Prostate gland (tissue), 2 donors: Measurements from ENCODE around the gene HLA-E. TPM values are rescaled to one million over a fixed set of nuclear protein-coding genes. Genes with fewer than 3 reads are reported as not detected.

Source experiments
- DNase-seq: peaks from one replicate; pipeline ENCODE4 v3.0.0-alpha.2; 2019; ENCODE audit warnings: low spot score
- H3K27ac ChIP-seq, 2 donors: fragments of 200-600 bp; sonication (generic); 2 replicates each; pipeline ENCODE4 v1.5.1; 2017 to 2019
- H3K27me3 ChIP-seq: fragments of 200-600 bp; sonication (generic); replicated peaks from 2 replicates; pipeline ENCODE4 v1.5.1; 2019; ENCODE audit not compliant: insufficient read depth
- H3K36me3 ChIP-seq, 2 donors: fragments of 200-600 bp; sonication (generic); 1 replicate in 1 of 2; 2 replicates in 1 of 2; pipeline versions ENCODE4 v1.5.1 to v1.8.1; 2017 to 2019
- H3K4me1 ChIP-seq: fragments of 200-600 bp; sonication (generic); replicated peaks from 2 replicates; pipeline ENCODE4 v1.5.1; 2019
- H3K4me3 ChIP-seq, 2 donors: fragments of 200-600 bp; sonication (generic); 2 replicates each; pipeline ENCODE4 v1.5.1; 2017 to 2019
- H3K9me3 ChIP-seq: fragments of 200-600 bp; sonication (generic); 2 replicates; pipeline ENCODE4 v1.5.1; 2017
- POLR2A ChIP-seq: fragments of 450-650 bp; IDR thresholded peaks from one replicate; pipeline ENCODE4 v1.6.1; 2016; ENCODE audit warnings: antibody characterized with exemption, mild to moderate bottlenecking
- POLR2AphosphoS5 ChIP-seq: sonication (generic); formaldehyde crosslinking; IDR thresholded peaks from one replicate; pipeline ENCODE4 v1.6.1; 2017; ENCODE audit warnings: antibody characterized with exemption
- WGBS: methylation state at CpG from one replicate; pipeline ENCODE4 v1.1.5; 2018; 5-methylcytosine and 5-hydroxymethylcytosine counted together
- intact Hi-C: fragments of 100-400 bp; cut with DNase I; formaldehyde crosslinking; loops from one replicate; pipeline ENCODE4 v1.14.2; 2022
- total RNA-seq, 2 donors: library from RNA; depleted of rRNA; stranded (reverse); fragments of >200 nt; gene quantifications; one replicate each; pipeline ENCODE4 v1.1.0, GENCODE V29; 2016
- TF ChIP-seq, protein P1 (sequence below), 4 experiments: fragments of 200-600 bp in 2 of 4; fragments of 450-650 bp in 2 of 4; sonication (generic) in 2 of 4; IDR thresholded peaks; 1 replicate in 3 of 4; 2 replicates in 1 of 4; pipeline ENCODE4 v1.5.1; 2016 to 2019; ENCODE audit warnings: antibody characterized with exemption in 4 of 4, mild to moderate bottlenecking in 2 of 4, moderate library complexity in 2 of 4

The HLA-E gene
- total RNA-seq, 2 donors from 2014 or later, result 293 to 354 TPM

GRCh38 chr6:30500421-30501355 is 11.4 kb downstream of the HLA-E start:
- no peak for TF ChIP-seq POLR2AphosphoS5
- TF ChIP-seq POLR2A, result no peak
- TF ChIP-seq, protein P1, sequence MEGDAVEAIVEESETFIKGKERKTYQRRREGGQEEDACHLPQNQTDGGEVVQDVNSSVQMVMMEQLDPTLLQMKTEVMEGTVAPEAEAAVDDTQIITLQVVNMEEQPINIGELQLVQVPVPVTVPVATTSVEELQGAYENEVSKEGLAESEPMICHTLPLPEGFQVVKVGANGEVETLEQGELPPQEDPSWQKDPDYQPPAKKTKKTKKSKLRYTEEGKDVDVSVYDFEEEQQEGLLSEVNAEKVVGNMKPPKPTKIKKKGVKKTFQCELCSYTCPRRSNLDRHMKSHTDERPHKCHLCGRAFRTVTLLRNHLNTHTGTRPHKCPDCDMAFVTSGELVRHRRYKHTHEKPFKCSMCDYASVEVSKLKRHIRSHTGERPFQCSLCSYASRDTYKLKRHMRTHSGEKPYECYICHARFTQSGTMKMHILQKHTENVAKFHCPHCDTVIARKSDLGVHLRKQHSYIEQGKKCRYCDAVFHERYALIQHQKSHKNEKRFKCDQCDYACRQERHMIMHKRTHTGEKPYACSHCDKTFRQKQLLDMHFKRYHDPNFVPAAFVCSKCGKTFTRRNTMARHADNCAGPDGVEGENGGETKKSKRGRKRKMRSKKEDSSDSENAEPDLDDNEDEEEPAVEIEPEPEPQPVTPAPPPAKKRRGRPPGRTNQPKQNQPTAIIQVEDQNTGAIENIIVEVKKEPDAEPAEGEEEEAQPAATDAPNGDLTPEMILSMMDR (IDR thresholded peaks at IDR 0.05), result no peak
- H3K4me1 ChIP-seq, result no peaks in the 10 kb centered on the region
- 59% methylated on average over 10 of the region's 10 CpGs for WGBS
- peak overlapping the region in 1 of 2 donors; percentile 14 for H3K27ac ChIP-seq
- no peaks in the 10 kb centered on the region for H3K27me3 ChIP-seq
- H3K4me3 ChIP-seq, result no peak overlapping the region
- H3K9me3 ChIP-seq, result no peaks in the 10 kb centered on the region
- DNase-seq, result no peak
- no peaks in the 10 kb centered on the region for H3K36me3 ChIP-seq
- intact Hi-C loops, result no loop called here

- intact Hi-C loops, result no loop called here
- TF ChIP-seq POLR2A, result no peak
- TF ChIP-seq POLR2AphosphoS5, result no peak
- TF ChIP-seq, protein P1 (IDR thresholded peaks at IDR 0.05), result no peak
- no peaks in the 10 kb centered on the region for H3K27me3 ChIP-seq
- H3K9me3 ChIP-seq, result no peaks in the 10 kb centered on the region
- H3K4me1 ChIP-seq, result no peaks in the 10 kb centered on the region
- H3K4me3 ChIP-seq, result no peak overlapping the region
- WGBS, result 87% methylated on average over 5 of the region's 5 CpGs
- DNase-seq, result no peak
- H3K27ac ChIP-seq, result no peak overlapping the region
- no peaks in the 10 kb centered on the region for H3K36me3 ChIP-seq
These were observed 18.8 kb downstream of the HLA-E start for GRCh38 chr6:30507849-30508827.

GRCh38 chr6:30508890-30509736 is 19.8 kb downstream of the HLA-E start:
- intact Hi-C loops, result no loop called here
- no peaks in the 10 kb centered on the region for H3K9me3 ChIP-seq
- no peak overlapping the region for H3K27ac ChIP-seq
- no peak for DNase-seq
- 42% methylated on average over 5 of the region's 5 CpGs for WGBS
- no peaks in the 10 kb centered on the region for H3K4me1 ChIP-seq
- TF ChIP-seq POLR2AphosphoS5 (no peak), POLR2A (no peak)
- TF ChIP-seq, protein P1 (IDR thresholded peaks at IDR 0.05), result no peak
- no peak overlapping the region for H3K4me3 ChIP-seq
- H3K36me3 ChIP-seq, result no peaks in the 10 kb centered on the region
- H3K27me3 ChIP-seq, result no peaks in the 10 kb centered on the region

DNA sequence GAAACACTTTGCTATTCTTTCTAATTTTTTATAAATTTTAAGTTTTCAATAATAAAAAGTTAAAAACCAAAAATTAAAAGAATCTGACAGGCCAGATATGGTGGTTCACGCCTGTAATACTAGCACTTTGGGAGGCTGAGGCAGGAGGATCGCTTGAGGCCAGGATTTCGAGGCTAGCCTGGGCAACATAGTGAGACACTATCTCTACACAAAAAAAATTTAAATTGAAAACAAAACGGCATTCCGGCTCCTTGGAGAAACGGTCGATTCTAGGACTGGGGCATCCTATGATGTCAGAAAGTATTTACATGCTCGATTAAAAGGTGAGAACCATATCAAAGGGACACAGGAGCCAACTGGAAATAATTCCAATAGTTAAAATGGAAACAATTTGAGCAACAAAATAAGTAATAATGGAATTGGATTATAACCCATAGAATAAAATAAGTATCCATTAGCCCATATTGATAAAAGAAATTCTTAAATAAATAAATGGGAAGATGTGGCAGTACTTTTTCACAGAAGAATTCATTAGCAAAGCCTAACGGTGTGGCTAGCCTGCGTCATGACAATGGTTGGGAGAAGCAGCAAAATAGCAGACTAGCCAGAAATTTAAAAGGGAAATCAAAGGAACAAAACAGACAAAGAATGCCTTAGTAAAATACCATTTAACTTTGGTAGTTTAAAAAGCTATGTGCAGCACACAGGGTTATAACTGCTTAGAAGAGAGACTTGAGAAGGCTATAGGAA is 21.3 kb downstream of the HLA-E start:
- Histone ChIP-seq H3K9me3 (no peaks in the 10 kb centered on the region), H3K27me3 (no peaks in the 10 kb centered on the region), H3K36me3 (no peaks in the 10 kb centered on the region), H3K27ac (no peak overlapping the region), H3K4me1 (no peaks in the 10 kb centered on the region), H3K4me3 (no peak overlapping the region)
- DNase-seq, result no peak
- WGBS, result 78% methylated on average over 10 of the region's 10 CpGs
- no peak for TF ChIP-seq POLR2A
- TF ChIP-seq, protein P1 (IDR thresholded peaks at IDR 0.05), result no peak
- TF ChIP-seq POLR2AphosphoS5, result no peak
- intact Hi-C loops, result no loop called here
